WI38 (cell line): Measurements from ENCODE around the gene MOV10L1.

Experiments used
- H3K4me3 ChIP-seq: 2 replicates; pipeline ENCODE4 v1.5.1; 2011; ENCODE audit warnings: low read depth, mild to moderate bottlenecking, control low read depth, low read length
- CTCF ChIP-seq: IDR thresholded peaks from 2 replicates; pipeline ENCODE4 v1.5.1; 2012; ENCODE audit warnings: low read depth, mild to moderate bottlenecking, control low read depth, low read length

MOV10L1 gene

GRCh38 chr22:50060441-50061140, 29.2 kb upstream of the MOV10L1 start:
- no peak for TF ChIP-seq CTCF
- H3K4me3 ChIP-seq: no peak overlapping the region

DNA sequence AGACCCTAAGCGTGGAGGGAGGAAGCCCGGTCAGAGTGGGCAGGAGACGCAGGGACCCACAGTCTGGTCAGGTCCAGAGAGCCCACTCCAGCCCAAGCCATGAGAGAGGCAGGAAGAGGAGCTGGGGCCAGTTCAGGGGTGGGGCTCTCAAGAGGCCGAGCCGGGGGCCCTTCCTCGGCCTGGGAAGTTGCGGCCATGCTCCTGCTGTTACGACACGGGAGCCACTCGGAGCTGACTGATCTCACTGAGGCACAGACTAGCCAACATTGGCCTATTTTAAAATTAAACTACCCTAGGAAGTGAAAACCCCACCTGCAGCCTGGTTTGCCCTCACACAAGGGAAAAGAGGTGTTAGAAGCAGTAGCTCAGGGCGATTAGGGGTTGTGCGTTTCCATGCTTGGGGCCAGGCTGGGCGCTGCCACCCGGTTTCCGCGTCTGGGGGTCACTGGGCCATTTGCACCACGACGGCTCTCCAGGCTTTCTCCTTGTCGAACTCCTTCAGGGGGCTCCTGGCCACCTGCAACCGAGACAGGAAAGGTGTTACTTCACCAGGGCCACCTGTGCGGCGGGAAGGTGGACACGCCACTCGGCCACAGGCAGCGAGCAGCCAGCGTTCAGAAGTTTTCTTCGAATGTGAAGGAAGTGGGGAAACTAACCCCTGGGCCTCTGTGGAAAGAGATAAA, 28.5 kb upstream of the MOV10L1 start:
- no peak for TF ChIP-seq CTCF
- H3K4me3 ChIP-seq: no peak overlapping the region

DNA sequence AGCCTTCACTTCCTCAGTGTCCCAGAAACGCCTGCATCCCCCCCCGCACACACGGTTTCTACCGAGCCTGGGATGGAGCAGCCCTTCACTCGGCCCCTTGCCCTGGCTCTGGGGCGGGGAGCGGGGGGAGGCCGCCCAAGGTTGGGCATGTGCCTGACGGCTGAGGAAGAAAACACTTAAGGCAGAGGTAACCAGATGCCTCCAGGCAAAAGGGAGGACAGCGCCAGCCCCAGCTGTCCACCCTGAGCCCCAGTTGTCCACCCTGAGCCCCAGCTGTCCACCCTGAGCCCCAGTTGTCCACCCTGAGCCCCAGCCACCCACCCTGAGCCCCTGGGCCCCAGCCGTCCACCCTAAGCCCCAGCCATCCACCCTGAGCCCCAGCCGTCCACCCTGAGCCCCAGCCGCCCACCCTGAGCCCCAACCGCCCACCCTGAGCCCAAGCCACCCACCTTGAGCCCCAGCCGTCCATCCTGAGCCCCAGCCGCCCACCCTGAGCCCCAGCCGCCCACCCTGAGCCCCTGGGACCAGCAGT, 27.9 kb upstream of the MOV10L1 start:
- no peak overlapping the region for H3K4me3 ChIP-seq
- TF ChIP-seq CTCF: no peak

DNA sequence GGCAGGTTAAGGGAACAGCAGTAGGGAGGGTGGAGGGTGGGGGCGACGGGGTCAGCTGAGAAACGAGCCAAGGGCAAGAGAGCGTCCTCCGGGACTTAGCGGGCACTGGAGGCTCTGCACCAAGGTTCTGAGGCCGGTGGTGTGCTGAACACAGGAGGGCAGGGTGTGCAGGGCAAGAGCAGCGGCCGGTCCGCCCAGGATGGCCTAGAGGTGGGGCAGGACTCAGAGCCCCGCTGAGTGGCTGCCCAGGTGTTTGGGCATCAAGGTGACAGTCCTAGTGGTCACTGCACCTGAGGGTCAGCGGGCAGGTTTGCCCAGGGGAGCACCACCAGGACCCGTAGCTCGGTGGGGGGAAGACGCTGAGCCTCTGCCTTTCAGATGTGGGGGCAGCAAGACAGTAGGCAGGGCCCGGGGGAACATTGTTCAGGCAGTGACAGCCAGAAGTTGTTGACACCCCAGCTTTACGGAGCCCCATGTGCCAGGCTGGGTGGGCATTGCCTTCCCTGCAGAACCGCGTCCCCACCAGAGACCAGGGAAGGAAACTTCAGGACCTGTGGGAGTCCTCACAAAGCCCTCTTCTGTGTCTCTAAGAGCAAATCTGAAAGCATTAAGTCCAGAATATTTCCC, 27.2 kb upstream of the MOV10L1 start:
- no peak overlapping the region for H3K4me3 ChIP-seq
- no peak for TF ChIP-seq CTCF

DNA sequence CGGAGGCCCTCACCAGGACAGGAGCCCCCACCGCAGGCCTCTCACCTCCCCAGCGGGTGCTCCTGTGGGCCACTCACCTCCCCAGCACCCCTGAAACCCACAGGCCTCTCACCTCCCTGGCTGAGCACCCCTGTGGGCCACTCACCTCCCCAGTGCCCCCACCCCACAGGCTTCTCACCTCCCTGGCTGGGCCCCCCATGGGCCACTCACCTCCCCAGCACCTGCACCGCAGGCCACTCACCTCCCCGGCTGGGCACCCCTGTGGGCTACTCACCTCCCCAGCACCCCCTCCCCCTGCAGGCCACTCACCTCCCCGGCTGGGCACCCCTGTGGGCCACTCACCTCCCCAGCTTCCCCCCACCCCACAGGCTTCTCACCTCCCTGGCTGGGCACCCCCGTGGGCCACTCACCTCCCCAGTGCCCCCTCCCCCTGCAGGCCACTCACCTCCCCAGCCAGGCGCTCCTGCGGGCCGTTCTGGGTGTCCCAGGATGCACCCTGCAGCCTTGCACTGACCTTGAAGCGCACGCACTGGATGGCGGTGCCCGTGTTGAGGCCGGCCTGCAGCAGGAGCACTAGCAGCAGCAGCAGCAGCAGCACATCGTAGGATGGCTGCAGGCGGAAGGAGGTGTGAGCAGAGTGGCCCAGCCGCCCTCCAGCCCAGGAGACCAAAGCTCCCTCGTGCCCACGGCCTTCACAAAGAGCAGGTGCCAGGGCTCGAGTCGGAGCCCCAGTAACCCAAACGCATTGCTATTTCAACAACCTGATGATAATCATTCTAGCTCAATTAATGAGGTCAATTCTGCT, 26.0 kb upstream of the MOV10L1 start:
- TF ChIP-seq CTCF: no peak
- no peak overlapping the region for H3K4me3 ChIP-seq

GRCh38 chr22:50064453-50064852, 25.4 kb upstream of the MOV10L1 start:
- TF ChIP-seq CTCF: no peak
- no peak overlapping the region for H3K4me3 ChIP-seq
